Astrocyte (in vitro differentiated cells and primary cell): Measurements from ENCODE around the gene GDNF. TPM values are rescaled to one million over a fixed set of nuclear protein-coding genes. Genes with fewer than 3 reads are reported as not detected.

ENCODE experiments used
- DNase-seq: peaks from one replicate; pipeline ENCODE4 v3.0.0-alpha.2; 2010; ENCODE audit warnings: low read depth
- FAIRE-seq: peaks from 2 replicates; lab custom pipeline; 2011; peaks lifted over from hg19 to GRCh38; lab: Jason Lieb, UNC
- H2AFZ ChIP-seq: 2 replicates; pipeline ENCODE4 v1.6.0; 2012; ENCODE audit warnings: low read depth, low read length, inconsistent platforms
- H3K27ac ChIP-seq: 2 replicates; pipeline ENCODE4 v1.5.1; 2011; ENCODE audit warnings: low read depth, low read length, inconsistent platforms
- H3K27me3 ChIP-seq: 2 replicates; pipeline ENCODE4 v1.6.0; 2011; ENCODE audit warnings: low read length, inconsistent platforms; ENCODE audit not compliant: insufficient read depth
- H3K36me3 ChIP-seq: 2 replicates; pipeline ENCODE4 v1.5.1; 2011; ENCODE audit warnings: low read length, inconsistent platforms; ENCODE audit not compliant: insufficient read depth
- H3K4me1 ChIP-seq: 2 replicates; pipeline ENCODE4 v1.5.1; 2011; ENCODE audit warnings: low read length, inconsistent platforms; ENCODE audit not compliant: insufficient read depth
- H3K4me2 ChIP-seq: 2 replicates; pipeline ENCODE4 v1.6.0; 2012; ENCODE audit warnings: low read length, inconsistent platforms
- H3K4me3 ChIP-seq: 2 replicates; pipeline ENCODE4 v1.5.1; 2011; ENCODE audit warnings: low read depth, mild to moderate bottlenecking, low read length, inconsistent platforms; ENCODE audit not compliant: insufficient read depth
- H3K79me2 ChIP-seq: 2 replicates; pipeline ENCODE4 v1.6.0; 2012; ENCODE audit warnings: mild to moderate bottlenecking, low read length, inconsistent platforms; ENCODE audit not compliant: insufficient read depth
- H3K9ac ChIP-seq: 2 replicates; pipeline ENCODE4 v1.6.0; 2012; ENCODE audit warnings: mild to moderate bottlenecking, low read length, inconsistent platforms
- H3K9me3 ChIP-seq: 2 replicates; pipeline ENCODE4 v1.5.1; 2012; ENCODE audit warnings: low read depth, mild to moderate bottlenecking, low read length, inconsistent platforms; ENCODE audit not compliant: insufficient read depth
- H4K20me1 ChIP-seq: 2 replicates; pipeline ENCODE4 v1.6.0; 2012; ENCODE audit warnings: low read length, inconsistent platforms; ENCODE audit not compliant: insufficient read depth
- H3K27ac Mint-ChIP-seq: one replicate; pipeline ENCODE4 v1.8.0; 2021; ENCODE audit warnings: mild to moderate bottlenecking, mixed read lengths; ENCODE audit not compliant: unreplicated experiment
- H3K27me3 Mint-ChIP-seq: one replicate; pipeline ENCODE4 v1.8.0; 2021; ENCODE audit warnings: low read depth, mixed read lengths; ENCODE audit not compliant: unreplicated experiment
- H3K36me3 Mint-ChIP-seq: one replicate; pipeline ENCODE4 v1.8.0; 2021; ENCODE audit warnings: low read depth, mixed read lengths; ENCODE audit not compliant: unreplicated experiment
- H3K4me1 Mint-ChIP-seq: one replicate; pipeline ENCODE4 v1.8.0; 2021; ENCODE audit warnings: low read depth, mixed read lengths; ENCODE audit not compliant: unreplicated experiment
- H3K4me3 Mint-ChIP-seq: one replicate; pipeline ENCODE4 v1.8.0; 2021; ENCODE audit warnings: mild to moderate bottlenecking, moderate library complexity, mixed read lengths; ENCODE audit not compliant: unreplicated experiment
- H3K9me3 Mint-ChIP-seq: one replicate; pipeline ENCODE4 v1.8.0; 2021; ENCODE audit warnings: mild to moderate bottlenecking, mixed read lengths; ENCODE audit not compliant: unreplicated experiment
- CTCF ChIP-seq: IDR thresholded peaks from 2 replicates; pipeline ENCODE4 v1.5.1; 2011; ENCODE audit warnings: low read depth, mild to moderate bottlenecking, inconsistent platforms, low read length, moderate library complexity; ENCODE audit not compliant: insufficient read depth
- EZH2 ChIP-seq: IDR thresholded peaks from 2 replicates; pipeline ENCODE4 v1.6.1; 2012; ENCODE audit warnings: mild to moderate bottlenecking, low read length, inconsistent platforms; ENCODE audit not compliant: insufficient read depth
- total RNA-seq: library from RNA; stranded (reverse); gene quantifications from 2 replicates; pipeline ENCODE4 v1.2.1, GENCODE V29; 2021

Gene GDNF
- total RNA-seq, 1 donor from 2014 or later = 21.5 TPM

GRCh38 chr5:37768371-37768770 lies 71.5 kb downstream of the GDNF start:
- Histone ChIP-seq H3K79me2 (no peaks in the 10 kb centered on the region), H3K27ac (no peak overlapping the region), H3K9ac (no peak overlapping the region), H2AFZ (no peak overlapping the region), H4K20me1 (no peaks in the 10 kb centered on the region), H3K36me3 (no peaks in the 10 kb centered on the region), H3K9me3 (no peaks in the 10 kb centered on the region), H3K27me3 (no peaks in the 10 kb centered on the region), H3K4me2 (no peak overlapping the region), H3K4me3 (no peak overlapping the region), H3K4me1 (peaks cover 32% of the 10 kb centered on the region)
- no peak overlapping the region for H3K4me3 Mint-ChIP-seq
- no peak overlapping the region for H3K27ac Mint-ChIP-seq
- H3K36me3 Mint-ChIP-seq = no peaks in the 10 kb centered on the region
- TF ChIP-seq CTCF = no peak
- no peak for TF ChIP-seq EZH2
- peaks cover 51% of the 10 kb centered on the region for H3K4me1 Mint-ChIP-seq
- H3K27me3 Mint-ChIP-seq = no peaks in the 10 kb centered on the region
- no peak for FAIRE-seq
- DNase-seq = no peak
- H3K9me3 Mint-ChIP-seq = peaks cover 2% of the 10 kb centered on the region

GRCh38 chr5:37767961-37768360 lies 71.9 kb downstream of the GDNF start:
- FAIRE-seq = no peak
- Mint-ChIP-seq H3K4me3 (no peak overlapping the region), H3K4me1 (peaks cover 46% of the 10 kb centered on the region)

More at GRCh38 chr5:37767961-37768360, 71.9 kb downstream of the GDNF start:
- Histone ChIP-seq H3K36me3 (no peaks in the 10 kb centered on the region), H3K9ac (no peak overlapping the region), H3K9me3 (no peaks in the 10 kb centered on the region), H4K20me1 (no peaks in the 10 kb centered on the region), H2AFZ (no peak overlapping the region), H3K4me2 (no peak overlapping the region), H3K27ac (no peak overlapping the region), H3K27me3 (no peaks in the 10 kb centered on the region), H3K4me1 (peaks cover 31% of the 10 kb centered on the region), H3K4me3 (no peak overlapping the region), H3K79me2 (no peaks in the 10 kb centered on the region)
- no peak for DNase-seq
- no peak for TF ChIP-seq EZH2
- TF ChIP-seq CTCF = no peak
- Mint-ChIP-seq H3K27me3 (no peaks in the 10 kb centered on the region), H3K9me3 (peaks cover 2% of the 10 kb centered on the region), H3K27ac (no peak overlapping the region), H3K36me3 (no peaks in the 10 kb centered on the region)
